Transverse colon (tissue), 3 donors: ENCODE measurements around the gene TBK1.

Experiments
- EP300 ChIP-seq: sonication (generic); formaldehyde crosslinking; IDR thresholded peaks from one replicate; pipeline ENCODE4 v1.6.1; 2017; ENCODE audit warnings: antibody characterized with exemption, low read depth
- POLR2A ChIP-seq: fragments of 450-650 bp; IDR thresholded peaks from one replicate; pipeline ENCODE4 v1.6.1; 2016; ENCODE audit warnings: antibody characterized with exemption, mild to moderate bottlenecking, moderate library complexity
- TF ChIP-seq, protein P1 (sequence below), 5 experiments: fragments of 200-600 bp in 3 of 5; fragments of 450-650 bp in 2 of 5; sonication (generic) in 3 of 5; IDR thresholded peaks; 1 replicate in 2 of 5; 2 replicates in 3 of 5; pipeline ENCODE4 v1.5.1; 2016 to 2017; ENCODE audit warnings: antibody characterized with exemption in 5 of 5, inconsistent platforms in 3 of 5, mild to moderate bottlenecking in 2 of 5, moderate library complexity in 1 of 5

DNA sequence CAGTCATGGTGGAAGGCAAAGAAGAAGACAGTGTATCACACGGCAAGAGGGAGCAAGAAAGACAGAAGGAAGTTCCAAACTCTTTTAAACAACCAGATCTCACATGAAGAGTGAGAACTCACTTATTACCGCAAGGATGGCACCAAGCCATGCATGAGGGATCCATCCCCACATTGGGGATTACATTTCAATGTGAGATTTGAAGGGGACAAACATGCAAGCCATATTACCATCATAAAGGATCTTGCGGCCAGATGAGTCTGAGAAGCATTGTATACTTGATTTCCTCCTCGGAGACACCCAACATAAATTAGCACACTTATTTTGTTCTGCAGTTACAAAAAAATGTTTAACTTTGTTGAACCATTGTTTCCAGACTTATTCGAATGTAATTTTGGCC, 66.5 kb downstream of the TBK1 start:
- TF ChIP-seq, protein P1, sequence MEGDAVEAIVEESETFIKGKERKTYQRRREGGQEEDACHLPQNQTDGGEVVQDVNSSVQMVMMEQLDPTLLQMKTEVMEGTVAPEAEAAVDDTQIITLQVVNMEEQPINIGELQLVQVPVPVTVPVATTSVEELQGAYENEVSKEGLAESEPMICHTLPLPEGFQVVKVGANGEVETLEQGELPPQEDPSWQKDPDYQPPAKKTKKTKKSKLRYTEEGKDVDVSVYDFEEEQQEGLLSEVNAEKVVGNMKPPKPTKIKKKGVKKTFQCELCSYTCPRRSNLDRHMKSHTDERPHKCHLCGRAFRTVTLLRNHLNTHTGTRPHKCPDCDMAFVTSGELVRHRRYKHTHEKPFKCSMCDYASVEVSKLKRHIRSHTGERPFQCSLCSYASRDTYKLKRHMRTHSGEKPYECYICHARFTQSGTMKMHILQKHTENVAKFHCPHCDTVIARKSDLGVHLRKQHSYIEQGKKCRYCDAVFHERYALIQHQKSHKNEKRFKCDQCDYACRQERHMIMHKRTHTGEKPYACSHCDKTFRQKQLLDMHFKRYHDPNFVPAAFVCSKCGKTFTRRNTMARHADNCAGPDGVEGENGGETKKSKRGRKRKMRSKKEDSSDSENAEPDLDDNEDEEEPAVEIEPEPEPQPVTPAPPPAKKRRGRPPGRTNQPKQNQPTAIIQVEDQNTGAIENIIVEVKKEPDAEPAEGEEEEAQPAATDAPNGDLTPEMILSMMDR (IDR thresholded peaks at IDR 0.05): no peak
- TF ChIP-seq POLR2A (no peak), EP300 (no peak)
